ENCODE data around the gene TMEM120B.

The TMEM120B gene

GRCh38 chr12:121814429-121815119 is 102.0 kb downstream of the TMEM120B start:
- H3K9ac ChIP-seq (ENCODE audit: low read depth, low read length, poor library complexity), result no peak overlapping the region
- H3K4me2 ChIP-seq (ENCODE audit: insufficient read depth, low read length, poor library complexity, severe bottlenecking), result no peak overlapping the region
- peak overlapping the region; percentile 29 for H3K23ac ChIP-seq (ENCODE audit: low read depth, low read length, poor library complexity)
- H3K9me3 ChIP-seq (replicated peaks in 1 of 2; ENCODE audit: control insufficient read depth in 2 of 2, insufficient read depth in 1 of 2, low read depth in 1 of 2, low read length in 2 of 2), result no peaks in the 10 kb centered on the region
- H2AFZ ChIP-seq (ENCODE audit: low read length), result no peak overlapping the region
- no peak overlapping the region for H4K91ac ChIP-seq (ENCODE audit: low read depth, low read length, poor library complexity)
- H3K14ac ChIP-seq (ENCODE audit: low read length), result no peak overlapping the region
- no peak overlapping the region for H3K4ac ChIP-seq (ENCODE audit: low read length)
- peak overlapping the region in 1 of 2 donors; percentile 53 for H3K4me3 ChIP-seq (ENCODE audit: low read length in 2 of 2)
- H2AK5ac ChIP-seq (ENCODE audit: low read depth, low read length), result no peak overlapping the region
- WGBS, 2 donors (ENCODE audit: extremely low coverage in 2 of 2, insufficient read length in 2 of 2, insufficient replicate concordance in 1 of 2), result no CpG with 5 or more reads among the region's 31 CpGs
- H4K8ac ChIP-seq (ENCODE audit: low read depth, low read length), result no peak overlapping the region
- H3K27ac ChIP-seq (replicated peaks; ENCODE audit: low read length), result no peak overlapping the region
- no peak overlapping the region for H3K18ac ChIP-seq (ENCODE audit: low read length)
- peak overlapping the region; percentile 32 for H2BK12ac ChIP-seq (ENCODE audit: low read length)
- H3K4me1 ChIP-seq (ENCODE audit: control insufficient read depth in 2 of 2, insufficient read depth in 1 of 2, low read depth in 1 of 2, low read length in 2 of 2), result peaks cover 8 to 12% of the 10 kb centered on the region in 2 donors
- DNase-seq (ENCODE audit: low spot score), result no peak
- no peak overlapping the region for H2BK5ac ChIP-seq (ENCODE audit: low read length)
- H2BK120ac ChIP-seq (ENCODE audit: low read depth, low read length), result no peak overlapping the region
- H3K79me1 ChIP-seq (ENCODE audit: low read depth, low read length), result peaks cover 29% of the 10 kb centered on the region
- peak overlapping the region; percentile 40 for H2BK15ac ChIP-seq (ENCODE audit: low read length)
- H3K36me3 ChIP-seq (replicated peaks in 1 of 2; ENCODE audit: control insufficient read depth in 2 of 2, insufficient read depth in 2 of 2, low read length in 2 of 2), result peaks cover 41 to 81% of the 10 kb centered on the region in 2 donors
- no peaks in the 10 kb centered on the region for H3K27me3 ChIP-seq (ENCODE audit: control insufficient read depth in 3 of 3, insufficient read depth in 3 of 3, low read depth in 1 of 3, low read length in 3 of 3)

GRCh38 chr12:121815263-121815662 is 102.7 kb downstream of the TMEM120B start:
- no peak overlapping the region for H2BK15ac ChIP-seq (ENCODE audit: low read length)
- H2AFZ ChIP-seq (ENCODE audit: low read length), result no peak overlapping the region
- no peak overlapping the region for H2BK5ac ChIP-seq (ENCODE audit: low read length)
- H3K4ac ChIP-seq (ENCODE audit: low read length), result no peak overlapping the region
- H3K4me1 ChIP-seq (ENCODE audit: control insufficient read depth in 2 of 2, insufficient read depth in 1 of 2, low read depth in 1 of 2, low read length in 2 of 2), result peaks cover 8 to 12% of the 10 kb centered on the region in 2 donors
- no peak for DNase-seq (ENCODE audit: low spot score)
- no peak overlapping the region for H3K23ac ChIP-seq (ENCODE audit: low read depth, low read length, poor library complexity)
- no peak overlapping the region for H2BK12ac ChIP-seq (ENCODE audit: low read length)
- no peak overlapping the region for H2AK5ac ChIP-seq (ENCODE audit: low read depth, low read length)
- H3K9ac ChIP-seq (ENCODE audit: low read depth, low read length, poor library complexity), result no peak overlapping the region
- H3K4me3 ChIP-seq (ENCODE audit: low read length in 2 of 2), result no peak overlapping the region
- H4K8ac ChIP-seq (ENCODE audit: low read depth, low read length), result no peak overlapping the region
- H3K9me3 ChIP-seq (replicated peaks in 1 of 2; ENCODE audit: control insufficient read depth in 2 of 2, insufficient read depth in 1 of 2, low read depth in 1 of 2, low read length in 2 of 2), result no peaks in the 10 kb centered on the region
- H3K27ac ChIP-seq (replicated peaks; ENCODE audit: low read length), result no peak overlapping the region
- no CpG with 5 or more reads among the region's 8 CpGs for WGBS, 2 donors (ENCODE audit: extremely low coverage in 2 of 2, insufficient read length in 2 of 2, insufficient replicate concordance in 1 of 2)
- H2BK120ac ChIP-seq (ENCODE audit: low read depth, low read length), result no peak overlapping the region
- H3K18ac ChIP-seq (ENCODE audit: low read length), result no peak overlapping the region
- H4K91ac ChIP-seq (ENCODE audit: low read depth, low read length, poor library complexity), result no peak overlapping the region
- H3K4me2 ChIP-seq (ENCODE audit: insufficient read depth, low read length, poor library complexity, severe bottlenecking), result no peak overlapping the region
- no peaks in the 10 kb centered on the region for H3K27me3 ChIP-seq (ENCODE audit: control insufficient read depth in 3 of 3, insufficient read depth in 3 of 3, low read depth in 1 of 3, low read length in 3 of 3)
- H3K14ac ChIP-seq (ENCODE audit: low read length), result no peak overlapping the region
- peaks cover 43 to 81% of the 10 kb centered on the region in 2 donors for H3K36me3 ChIP-seq (replicated peaks in 1 of 2; ENCODE audit: control insufficient read depth in 2 of 2, insufficient read depth in 2 of 2, low read length in 2 of 2)
- H3K79me1 ChIP-seq (ENCODE audit: low read depth, low read length), result peaks cover 29% of the 10 kb centered on the region

- Histone ChIP-seq H3K36me3 (replicated peaks in 1 of 2; ENCODE audit: control insufficient read depth in 2 of 2, insufficient read depth in 2 of 2, low read length in 2 of 2) (peaks cover 42 to 85% of the 10 kb centered on the region in 2 donors), H2BK120ac (ENCODE audit: low read depth, low read length) (no peak overlapping the region), H3K4ac (ENCODE audit: low read length) (no peak overlapping the region), H2BK5ac (ENCODE audit: low read length) (no peak overlapping the region), H2BK15ac (ENCODE audit: low read length) (no peak overlapping the region), H3K4me3 (ENCODE audit: low read length in 2 of 2) (peak overlapping the region in 1 of 2 donors; percentile 29), H3K14ac (ENCODE audit: low read length) (no peak overlapping the region), H3K27ac (replicated peaks; ENCODE audit: low read length) (no peak overlapping the region), H3K4me2 (ENCODE audit: insufficient read depth, low read length, poor library complexity, severe bottlenecking) (no peak overlapping the region), H3K18ac (ENCODE audit: low read length) (no peak overlapping the region), H4K91ac (ENCODE audit: low read depth, low read length, poor library complexity) (no peak overlapping the region), H2AFZ (ENCODE audit: low read length) (no peak overlapping the region), H3K27me3 (ENCODE audit: control insufficient read depth in 3 of 3, insufficient read depth in 3 of 3, low read depth in 1 of 3, low read length in 3 of 3) (no peaks in the 10 kb centered on the region), H4K8ac (ENCODE audit: low read depth, low read length) (no peak overlapping the region), H3K9ac (ENCODE audit: low read depth, low read length, poor library complexity) (peak overlapping the region; percentile 37), H3K9me3 (replicated peaks in 1 of 2; ENCODE audit: control insufficient read depth in 2 of 2, insufficient read depth in 1 of 2, low read depth in 1 of 2, low read length in 2 of 2) (no peaks in the 10 kb centered on the region), H3K23ac (ENCODE audit: low read depth, low read length, poor library complexity) (peak overlapping the region; percentile 25), H2AK5ac (ENCODE audit: low read depth, low read length) (no peak overlapping the region), H2BK12ac (ENCODE audit: low read length) (no peak overlapping the region), H3K4me1 (ENCODE audit: control insufficient read depth in 2 of 2, insufficient read depth in 1 of 2, low read depth in 1 of 2, low read length in 2 of 2) (peaks cover 0 to 3% of the 10 kb centered on the region in 2 donors), H3K79me1 (ENCODE audit: low read depth, low read length) (peaks cover 24% of the 10 kb centered on the region)
- no peak for DNase-seq (ENCODE audit: low spot score)
- no CpG with 5 or more reads among the region's 47 CpGs for WGBS, 2 donors (ENCODE audit: extremely low coverage in 2 of 2, insufficient read length in 2 of 2, insufficient replicate concordance in 1 of 2)
These were observed 104.5 kb downstream of the TMEM120B start for GRCh38 chr12:121816925-121817647.

- Histone ChIP-seq H3K4me1 (ENCODE audit: control insufficient read depth in 2 of 2, insufficient read depth in 1 of 2, low read depth in 1 of 2, low read length in 2 of 2) (peaks cover 0 to 1% of the 10 kb centered on the region in 2 donors), H3K4ac (ENCODE audit: low read length) (no peak overlapping the region), H3K18ac (ENCODE audit: low read length) (no peak overlapping the region), H2BK15ac (ENCODE audit: low read length) (no peak overlapping the region), H2BK120ac (ENCODE audit: low read depth, low read length) (no peak overlapping the region), H2AK5ac (ENCODE audit: low read depth, low read length) (no peak overlapping the region), H3K9ac (ENCODE audit: low read depth, low read length, poor library complexity) (no peak overlapping the region), H2BK12ac (ENCODE audit: low read length) (no peak overlapping the region), H3K4me3 (ENCODE audit: low read length in 2 of 2) (peak overlapping the region in 1 of 2 donors; percentile 29), H4K8ac (ENCODE audit: low read depth, low read length) (no peak overlapping the region), H3K14ac (ENCODE audit: low read length) (no peak overlapping the region), H3K79me1 (ENCODE audit: low read depth, low read length) (peaks cover 24% of the 10 kb centered on the region), H3K23ac (ENCODE audit: low read depth, low read length, poor library complexity) (peak overlapping the region; percentile 25), H3K36me3 (replicated peaks in 1 of 2; ENCODE audit: control insufficient read depth in 2 of 2, insufficient read depth in 2 of 2, low read length in 2 of 2) (peaks cover 46 to 89% of the 10 kb centered on the region in 2 donors), H3K27me3 (ENCODE audit: control insufficient read depth in 3 of 3, insufficient read depth in 3 of 3, low read depth in 1 of 3, low read length in 3 of 3) (no peaks in the 10 kb centered on the region), H2BK5ac (ENCODE audit: low read length) (no peak overlapping the region), H2AFZ (ENCODE audit: low read length) (no peak overlapping the region), H4K91ac (ENCODE audit: low read depth, low read length, poor library complexity) (no peak overlapping the region), H3K4me2 (ENCODE audit: insufficient read depth, low read length, poor library complexity, severe bottlenecking) (no peak overlapping the region), H3K9me3 (replicated peaks in 1 of 2; ENCODE audit: control insufficient read depth in 2 of 2, insufficient read depth in 1 of 2, low read depth in 1 of 2, low read length in 2 of 2) (no peaks in the 10 kb centered on the region), H3K27ac (replicated peaks; ENCODE audit: low read length) (no peak overlapping the region)
- DNase-seq (ENCODE audit: low spot score), result no peak
- WGBS, 2 donors (ENCODE audit: extremely low coverage in 2 of 2, insufficient read length in 2 of 2, insufficient replicate concordance in 1 of 2), result no CpG with 5 or more reads among the region's 18 CpGs
These were observed 105.1 kb downstream of the TMEM120B start for GRCh38 chr12:121817648-121818043.
